Activated naive CD8-positive, alpha-beta T cell treated with anti-CD3 and anti-CD28 coated beads, Interleukin-2, amount 10 ng/mL, durations not matched to agents 7 days and 5 days (primary cell): ENCODE results near the gene NCAM2. TPM values are rescaled to one million over a fixed set of nuclear protein-coding genes. Genes with fewer than 3 reads are reported as not detected.

Experiments
- ATAC-seq: fragments of 150-1000 bp; cut with Tn5 transposase; one replicate; pipeline ENCODE4 v1.10.0; 2021; ENCODE audit warnings: low read depth, moderate library complexity
- POLR2A ChIA-PET: fragments of 350-600 bp; sonication (Branson Sonifier 250); formaldehyde crosslinking; loops from one replicate; lab custom pipeline; 2021; ENCODE audit warnings: antibody characterized with exemption; lab: Charles Lee
- DNase-seq: peaks from one replicate; pipeline ENCODE4 v3.0.0; 2021
- H3K27ac Mint-ChIP-seq: one replicate; pipeline ENCODE4 v1.8.0; 2022; ENCODE audit warnings: mild to moderate bottlenecking, mixed read lengths
- H3K27me3 Mint-ChIP-seq: one replicate; pipeline ENCODE4 v1.8.0; 2022; ENCODE audit warnings: mild to moderate bottlenecking, moderate library complexity, mixed read lengths
- H3K36me3 Mint-ChIP-seq: one replicate; pipeline ENCODE4 v1.8.0; 2021; ENCODE audit warnings: mild to moderate bottlenecking, mixed read lengths
- H3K4me1 Mint-ChIP-seq: one replicate; pipeline ENCODE4 v1.8.0; 2021; ENCODE audit warnings: mixed read lengths
- H3K4me3 Mint-ChIP-seq: one replicate; pipeline ENCODE4 v1.8.0; 2022; ENCODE audit warnings: mild to moderate bottlenecking, moderate library complexity, mixed read lengths
- H3K9me3 Mint-ChIP-seq: one replicate; pipeline ENCODE4 v1.8.0; 2021; ENCODE audit warnings: mixed read lengths
- total RNA-seq, 2 experiments: library from RNA; stranded (reverse); gene quantifications; one replicate each; pipeline ENCODE4 v1.2.3, GENCODE V29; 2021

NCAM2 gene
- not detected for total RNA-seq

DNA sequence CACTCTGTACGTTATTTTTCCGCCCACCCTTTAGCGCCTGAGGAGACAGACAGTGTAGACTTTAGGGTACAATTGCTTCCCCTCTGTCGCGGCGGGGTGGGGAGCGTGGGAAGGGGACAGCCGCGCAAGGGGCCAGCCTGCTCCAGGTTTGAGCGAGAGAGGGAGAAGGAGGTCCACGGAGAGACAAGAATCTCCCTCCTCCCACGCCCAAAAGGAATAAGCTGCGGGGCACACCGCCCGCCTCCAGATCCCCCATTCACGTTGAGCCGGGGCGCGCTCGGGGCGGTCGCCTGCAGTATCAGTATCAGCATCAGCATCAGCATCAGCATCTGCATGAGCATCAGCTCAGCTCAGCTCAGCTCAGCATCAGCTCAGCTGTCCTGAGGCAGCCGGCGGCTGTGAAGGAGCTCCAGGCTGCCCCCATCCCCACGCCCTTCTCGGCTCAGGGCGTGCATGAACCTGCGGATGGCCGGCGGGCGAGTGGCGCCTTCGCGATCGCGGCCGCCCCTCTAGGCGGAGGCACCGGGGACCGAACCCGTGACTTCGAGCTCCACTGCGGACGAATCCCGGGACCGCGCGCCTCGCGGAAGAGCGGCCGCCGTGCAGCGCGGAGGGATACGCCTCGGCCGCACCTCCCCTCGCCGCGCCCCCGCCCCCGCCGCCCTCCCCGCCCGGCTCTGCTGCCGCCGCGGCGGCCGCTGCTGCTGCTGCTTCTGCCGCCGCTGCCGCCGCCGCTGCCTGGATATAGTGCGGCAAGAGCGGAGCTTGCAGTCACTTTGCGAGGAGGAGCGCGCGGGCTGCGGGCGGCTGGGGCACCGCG is at the start of gene NCAM2:
NCAM2 (plus strand) TSS at position 774 of the 820 bp plus-strand sequence.
- peak within 1 kb of the TSS; percentile 78 for H3K4me3 Mint-ChIP-seq
- no peaks in the 10 kb centered on the region for H3K9me3 Mint-ChIP-seq
- POLR2A ChIA-PET: interaction anchor here (1.0 kb wide), 1 partner anchor 1121 kb away, joined by 3 read pairs; no protein-coding TSS in a partner anchor
- H3K36me3 Mint-ChIP-seq: no peaks in the 10 kb centered on the region
- DNase-seq (peak; percentile 74), ATAC-seq (peak; percentile 84)
- H3K27ac Mint-ChIP-seq: no peak within 1 kb of the TSS
- peaks cover 32% of the 10 kb centered on the region for H3K27me3 Mint-ChIP-seq
- H3K4me1 Mint-ChIP-seq: no peaks in the 10 kb centered on the region

DNA sequence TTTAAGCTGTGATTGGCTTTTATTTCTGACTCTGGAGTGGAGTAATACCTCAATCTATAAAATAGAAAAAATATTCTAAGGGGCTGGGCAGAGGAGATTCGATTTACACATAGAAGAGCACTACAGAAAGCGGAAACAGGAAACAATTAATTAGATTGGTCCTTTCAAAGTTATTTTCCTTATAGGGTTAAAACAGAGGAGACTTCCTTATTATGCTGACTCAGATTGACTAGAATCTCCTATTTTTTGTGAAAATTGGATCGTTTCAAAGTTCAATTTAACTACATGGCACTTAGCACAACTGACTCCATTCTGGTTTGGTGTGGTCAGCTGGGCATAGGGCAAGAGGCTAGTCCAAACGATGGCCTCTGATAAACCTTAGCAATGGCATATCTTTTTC is 48.3 kb upstream of the NCAM2 start:
- Mint-ChIP-seq H3K9me3 (no peaks in the 10 kb centered on the region), H3K4me1 (no peaks in the 10 kb centered on the region), H3K27me3 (no peaks in the 10 kb centered on the region), H3K36me3 (no peaks in the 10 kb centered on the region), H3K27ac (no peak overlapping the region), H3K4me3 (no peak overlapping the region)
- no peak for ATAC-seq
- POLR2A ChIA-PET: no interaction called here
- no peak for DNase-seq

DNA sequence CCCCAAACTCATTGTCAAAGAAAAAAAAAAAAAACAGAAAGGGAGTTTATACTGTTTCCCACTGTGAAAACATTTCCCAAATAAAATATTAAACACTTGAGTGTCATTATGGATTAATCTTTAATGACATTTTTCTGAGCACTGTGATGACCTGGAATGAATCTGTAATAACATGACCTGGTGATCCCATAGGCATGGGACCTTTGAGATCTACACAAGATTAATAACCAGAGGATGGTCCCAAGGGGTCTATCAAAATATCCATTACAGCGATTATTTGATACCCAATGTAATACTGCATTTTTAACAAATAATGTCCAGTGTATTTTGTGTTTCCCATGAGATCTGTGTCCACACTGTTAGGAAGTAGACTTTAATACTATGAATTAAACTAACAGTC is 32.4 kb upstream of the NCAM2 start:
- Mint-ChIP-seq H3K4me1 (no peaks in the 10 kb centered on the region), H3K27ac (no peak overlapping the region), H3K27me3 (no peaks in the 10 kb centered on the region), H3K36me3 (no peaks in the 10 kb centered on the region), H3K4me3 (no peak overlapping the region), H3K9me3 (no peaks in the 10 kb centered on the region)
- ATAC-seq (no peak), DNase-seq (no peak)
- POLR2A ChIA-PET: no interaction called here

DNA sequence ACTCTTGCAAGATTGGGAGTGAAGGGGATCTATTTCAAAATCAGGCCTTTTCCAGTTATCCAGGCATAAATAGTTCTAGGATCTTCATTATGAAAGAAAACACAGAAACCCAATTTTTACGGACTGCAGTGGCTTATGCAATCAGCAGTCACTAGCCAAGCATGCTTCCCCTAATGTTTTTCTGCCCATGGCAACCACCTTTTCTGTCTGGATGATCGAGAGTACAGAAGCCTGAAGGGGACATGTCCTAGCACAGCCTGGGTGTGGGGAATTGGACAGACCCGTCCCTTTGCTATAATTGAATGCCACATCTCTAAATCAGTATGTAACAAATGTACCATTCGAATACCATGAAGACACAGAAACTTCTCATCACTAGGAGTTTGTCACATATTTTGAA is 29.8 kb upstream of the NCAM2 start:
- Mint-ChIP-seq H3K27me3 (no peaks in the 10 kb centered on the region), H3K27ac (no peak overlapping the region), H3K4me1 (no peaks in the 10 kb centered on the region), H3K36me3 (no peaks in the 10 kb centered on the region), H3K9me3 (no peaks in the 10 kb centered on the region), H3K4me3 (no peak overlapping the region)
- DNase-seq (no peak), ATAC-seq (no peak)
- POLR2A ChIA-PET: no interaction called here

DNA sequence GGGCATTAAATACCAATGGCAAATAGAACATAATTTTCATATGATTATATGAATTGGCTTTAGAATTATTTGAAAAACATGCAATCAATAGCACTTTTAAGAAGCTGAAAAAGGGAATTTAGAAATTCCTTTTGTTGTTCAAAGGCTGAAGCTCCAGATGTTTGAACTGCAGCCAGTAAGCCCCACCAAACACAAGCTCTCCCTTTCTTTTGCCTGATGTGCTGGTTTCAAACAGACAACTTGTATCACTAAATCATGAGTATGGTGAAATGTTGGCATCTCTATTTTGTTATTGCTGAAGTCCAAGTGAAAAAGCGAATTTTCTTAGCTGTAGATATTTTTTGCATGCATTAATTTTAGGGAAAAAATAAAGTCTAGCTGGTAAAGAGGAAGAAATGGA is 27.5 kb upstream of the NCAM2 start:
- no peak overlapping the region for H3K4me3 Mint-ChIP-seq
- ATAC-seq (no peak), DNase-seq (no peak)
- POLR2A ChIA-PET: no interaction called here
- H3K27ac Mint-ChIP-seq: no peak overlapping the region
- no peaks in the 10 kb centered on the region for H3K36me3 Mint-ChIP-seq
- H3K4me1 Mint-ChIP-seq: no peaks in the 10 kb centered on the region
- H3K27me3 Mint-ChIP-seq: no peaks in the 10 kb centered on the region
- no peaks in the 10 kb centered on the region for H3K9me3 Mint-ChIP-seq

DNA sequence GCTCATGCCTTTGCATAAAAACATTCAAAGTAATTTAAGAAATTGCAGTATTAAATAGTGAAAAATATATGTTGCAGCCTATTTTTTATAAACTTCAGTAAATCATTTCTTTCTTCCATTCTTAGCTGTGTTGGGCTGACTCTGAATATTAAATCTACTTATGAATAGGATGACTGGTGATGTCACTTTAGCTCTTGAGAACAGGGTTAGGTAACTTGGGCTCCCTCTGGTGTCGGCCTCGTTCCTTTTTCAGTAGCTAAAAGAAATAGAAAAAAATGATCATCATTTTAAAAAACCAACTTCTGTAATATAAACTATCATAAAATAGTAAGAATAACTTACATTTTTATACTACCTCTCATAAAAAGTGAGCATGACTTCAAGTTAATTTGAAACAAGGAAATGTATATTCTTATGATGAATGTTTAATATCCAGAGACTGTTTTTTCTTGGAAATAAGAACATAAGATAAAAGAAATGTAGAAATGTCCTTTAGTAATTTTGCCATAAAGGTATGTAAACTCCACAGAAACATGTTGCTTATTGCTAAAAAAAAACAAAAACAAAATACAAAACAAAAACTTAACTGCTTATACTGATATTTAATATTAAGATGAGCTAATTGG is 26.8 kb upstream of the NCAM2 start:
- DNase-seq (no peak), ATAC-seq (no peak)
- Mint-ChIP-seq H3K4me3 (no peak overlapping the region), H3K36me3 (no peaks in the 10 kb centered on the region), H3K27ac (no peak overlapping the region), H3K9me3 (no peaks in the 10 kb centered on the region), H3K27me3 (no peaks in the 10 kb centered on the region), H3K4me1 (no peaks in the 10 kb centered on the region)
- POLR2A ChIA-PET: no interaction called here

DNA sequence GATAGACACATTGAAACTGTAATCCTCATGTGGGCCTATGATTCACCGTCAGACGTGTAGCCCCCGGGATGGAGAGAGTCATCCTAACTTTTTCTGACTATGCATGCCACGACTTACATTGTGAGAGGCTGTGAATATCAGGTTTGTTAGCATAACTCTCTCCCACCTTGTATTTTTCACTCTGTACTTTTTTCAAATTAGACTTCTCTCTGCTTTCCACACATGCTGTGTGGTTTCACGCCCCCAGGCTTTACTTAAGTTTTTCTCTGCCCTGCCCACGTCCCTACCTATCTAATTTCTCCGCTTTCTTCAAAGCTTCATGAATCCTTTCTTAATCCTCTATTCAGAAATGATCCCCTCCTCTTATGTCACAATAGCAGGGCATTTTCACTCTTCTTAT is 3.4 kb upstream of the NCAM2 start:
- Mint-ChIP-seq H3K27me3 (peaks cover 22% of the 10 kb centered on the region), H3K36me3 (no peaks in the 10 kb centered on the region), H3K27ac (no peak overlapping the region), H3K9me3 (no peaks in the 10 kb centered on the region), H3K4me3 (no peak overlapping the region), H3K4me1 (no peaks in the 10 kb centered on the region)
- ATAC-seq: no peak
- no peak for DNase-seq
- POLR2A ChIA-PET: no interaction called here

DNA sequence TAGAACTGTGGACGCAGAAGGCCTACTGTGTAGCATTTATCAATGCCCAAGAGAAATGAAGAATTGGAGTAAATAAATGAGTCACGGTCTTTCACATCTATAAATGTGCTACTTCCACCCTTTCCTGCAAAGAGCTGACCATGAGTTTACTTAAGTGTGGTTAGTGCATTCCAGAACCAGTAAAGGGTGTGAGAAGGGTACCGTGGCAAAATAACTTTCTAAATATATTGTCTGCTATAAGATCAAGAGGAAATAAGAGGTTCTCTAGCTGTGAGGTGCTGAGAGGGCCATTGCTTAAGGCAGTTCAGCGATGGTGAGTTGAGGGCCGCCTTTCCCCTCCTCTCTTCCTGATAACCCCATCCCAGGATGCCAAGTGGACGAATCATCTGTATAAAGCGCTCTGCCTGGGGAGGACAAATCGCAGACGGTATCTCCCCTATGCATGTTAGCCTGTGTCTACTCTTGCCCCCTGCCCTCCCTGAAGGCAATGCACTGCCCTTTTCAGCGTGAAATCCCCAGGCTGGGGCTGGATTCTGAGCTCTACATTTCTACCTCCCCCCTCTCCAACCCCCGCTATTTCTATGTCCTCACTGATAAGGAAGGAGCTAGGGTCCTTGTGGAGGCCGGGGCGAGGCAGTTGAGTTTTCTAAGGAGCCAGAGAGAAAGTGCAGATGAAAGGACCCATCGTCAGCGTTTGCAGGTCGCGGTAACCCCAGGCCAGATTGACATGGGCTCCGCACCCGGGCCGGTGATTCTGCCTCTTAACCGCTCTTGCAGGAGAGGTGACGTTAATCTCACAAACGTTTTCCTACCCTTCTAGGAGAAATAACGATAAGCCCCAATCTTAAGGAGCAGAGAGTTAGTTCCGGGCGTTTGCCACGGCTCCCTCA is 1.5 kb upstream of the NCAM2 start:
- peak; percentile 22 for DNase-seq
- ATAC-seq: no peak
- H3K27ac Mint-ChIP-seq: no peak overlapping the region
- no peaks in the 10 kb centered on the region for H3K9me3 Mint-ChIP-seq
- H3K36me3 Mint-ChIP-seq: no peaks in the 10 kb centered on the region
- H3K4me3 Mint-ChIP-seq: no peak overlapping the region
- H3K27me3 Mint-ChIP-seq: peaks cover 28% of the 10 kb centered on the region
- POLR2A ChIA-PET: no interaction called here
- H3K4me1 Mint-ChIP-seq: no peaks in the 10 kb centered on the region

DNA sequence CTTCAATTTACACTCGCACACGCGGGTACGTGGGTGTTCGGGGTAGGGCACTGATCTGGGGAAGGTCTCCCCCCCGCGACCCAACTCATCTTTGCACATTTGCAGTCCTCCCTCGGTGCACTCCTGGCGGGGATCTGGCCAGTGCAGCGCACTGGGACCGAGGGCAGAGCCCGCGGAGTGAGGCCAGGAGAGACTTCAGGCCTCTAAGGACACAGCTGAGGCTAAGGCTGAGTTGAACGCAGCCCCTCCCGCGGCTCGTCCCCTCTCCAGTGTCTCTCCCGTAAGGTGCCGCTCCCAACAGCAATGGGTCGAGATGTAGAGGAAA is 936 bp upstream of the NCAM2 start:
- POLR2A ChIA-PET: no interaction called here
- no peaks in the 10 kb centered on the region for H3K9me3 Mint-ChIP-seq
- DNase-seq (peak; percentile 28), ATAC-seq (no peak)
- no peak overlapping the region for H3K27ac Mint-ChIP-seq
- H3K4me1 Mint-ChIP-seq: no peaks in the 10 kb centered on the region
- H3K4me3 Mint-ChIP-seq: peak overlapping the region; percentile 35
- peaks cover 32% of the 10 kb centered on the region for H3K27me3 Mint-ChIP-seq
- H3K36me3 Mint-ChIP-seq: no peaks in the 10 kb centered on the region

DNA sequence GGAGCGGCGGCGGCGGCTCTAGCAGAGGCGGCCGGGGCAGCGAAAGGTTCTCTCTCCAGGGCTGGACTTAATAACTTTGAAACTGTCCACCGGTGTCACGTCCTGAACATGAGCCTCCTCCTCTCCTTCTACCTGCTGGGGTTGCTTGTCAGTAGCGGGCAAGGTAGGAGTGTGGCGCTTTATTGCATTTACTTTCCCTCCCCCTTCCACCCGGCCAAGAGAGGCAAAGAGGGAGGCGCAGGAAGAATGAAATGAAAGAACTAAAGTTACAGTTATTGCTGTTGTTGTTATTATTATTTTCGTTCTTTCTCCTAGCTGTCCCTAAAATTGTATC is 214 bp downstream of the NCAM2 start:
- Mint-ChIP-seq H3K9me3 (no peaks in the 10 kb centered on the region), H3K36me3 (no peaks in the 10 kb centered on the region), H3K4me1 (no peaks in the 10 kb centered on the region), H3K4me3 (peak overlapping the region; percentile 78), H3K27me3 (peaks cover 32% of the 10 kb centered on the region), H3K27ac (no peak overlapping the region)
- POLR2A ChIA-PET: interaction anchor here (1.0 kb wide), 1 partner anchor 1120 kb away, joined by 3 read pairs; no protein-coding TSS in a partner anchor
- ATAC-seq: no peak
- DNase-seq: no peak

DNA sequence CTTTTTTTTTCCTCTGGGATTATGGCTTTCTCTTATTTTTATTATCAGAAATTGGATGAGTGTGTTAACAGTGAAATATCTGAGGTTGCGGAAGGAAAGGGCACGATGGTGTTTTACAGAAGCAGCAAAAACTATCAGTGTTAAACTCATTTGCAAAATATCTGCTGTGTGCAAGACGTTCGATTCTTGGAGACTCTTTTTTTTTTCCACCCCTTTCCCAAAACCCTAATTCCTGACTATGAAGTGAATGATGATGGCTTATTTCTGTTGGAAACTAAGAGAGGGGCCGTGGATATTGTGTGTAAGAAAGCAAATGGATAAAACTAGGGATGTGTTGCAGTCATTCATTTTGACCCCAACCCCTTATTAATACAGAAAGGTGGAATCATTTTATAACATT is 677 bp downstream of the NCAM2 start:
- H3K27me3 Mint-ChIP-seq: peaks cover 32% of the 10 kb centered on the region
- H3K27ac Mint-ChIP-seq: no peak overlapping the region
- no peaks in the 10 kb centered on the region for H3K4me1 Mint-ChIP-seq
- peak overlapping the region; percentile 78 for H3K4me3 Mint-ChIP-seq
- POLR2A ChIA-PET: interaction anchor here (1.0 kb wide), 1 partner anchor 1120 kb away, joined by 3 read pairs; no protein-coding TSS in a partner anchor
- DNase-seq (no peak), ATAC-seq (no peak)
- H3K36me3 Mint-ChIP-seq: no peaks in the 10 kb centered on the region
- H3K9me3 Mint-ChIP-seq: no peaks in the 10 kb centered on the region

DNA sequence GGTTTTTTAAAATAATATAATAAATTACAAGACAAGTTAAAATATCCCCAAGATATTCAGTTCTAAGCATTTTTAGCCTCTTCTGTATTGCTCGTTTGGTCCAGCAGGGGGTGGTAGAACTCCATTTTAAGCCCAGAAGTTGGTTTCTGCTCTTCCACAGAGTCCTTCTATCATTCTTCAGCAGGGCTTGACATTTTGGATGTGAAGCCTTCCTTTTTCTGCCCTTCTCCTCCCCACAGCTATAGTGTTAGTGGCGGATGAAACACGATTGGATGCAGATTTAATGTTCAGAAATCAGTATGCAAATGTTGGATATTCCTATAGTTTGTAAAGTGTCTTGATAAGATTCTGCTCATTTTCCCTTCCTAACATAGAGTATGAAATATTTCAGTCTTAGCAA is 1.4 kb downstream of the NCAM2 start:
- POLR2A ChIA-PET: no interaction called here
- Mint-ChIP-seq H3K27ac (no peak overlapping the region), H3K9me3 (no peaks in the 10 kb centered on the region), H3K36me3 (no peaks in the 10 kb centered on the region), H3K27me3 (peaks cover 32% of the 10 kb centered on the region), H3K4me1 (no peaks in the 10 kb centered on the region), H3K4me3 (no peak overlapping the region)
- ATAC-seq (no peak), DNase-seq (peak; percentile 25)

DNA sequence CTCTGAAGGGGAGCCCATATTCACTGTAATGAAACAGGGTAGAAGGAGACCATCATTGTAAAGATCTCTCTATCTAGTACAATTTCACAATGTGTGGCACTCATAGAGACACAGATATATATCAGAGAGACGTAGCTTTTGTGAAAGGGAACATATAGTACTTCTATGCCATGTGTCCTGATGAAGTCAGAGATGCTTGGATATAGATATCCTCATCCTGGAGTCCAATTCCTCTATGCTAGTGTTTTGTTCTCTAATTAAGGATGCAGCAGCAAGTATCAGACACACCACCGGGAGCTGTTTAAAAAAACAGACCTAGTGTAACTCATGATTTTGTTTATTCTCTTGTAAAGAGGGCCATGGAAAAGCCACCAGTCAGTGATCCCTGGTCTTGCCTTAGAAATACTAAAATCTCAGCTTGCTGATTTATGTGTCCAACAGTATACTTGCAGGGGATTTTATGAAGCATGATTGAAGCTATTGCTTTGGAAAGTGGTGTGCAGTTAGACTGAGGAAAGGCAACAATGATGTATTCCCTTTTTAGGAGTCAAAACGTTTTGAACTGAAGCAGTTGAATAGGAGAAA is 2.5 kb downstream of the NCAM2 start:
- no peak for ATAC-seq
- peaks cover 32% of the 10 kb centered on the region for H3K27me3 Mint-ChIP-seq
- H3K4me3 Mint-ChIP-seq: no peak overlapping the region

More for the DNA sequence above, 2.5 kb downstream of the NCAM2 start:
- Mint-ChIP-seq H3K36me3 (no peaks in the 10 kb centered on the region), H3K27ac (no peak overlapping the region), H3K9me3 (no peaks in the 10 kb centered on the region), H3K4me1 (no peaks in the 10 kb centered on the region)
- DNase-seq: no peak
- POLR2A ChIA-PET: no interaction called here
